Measurements from ENCODE around the gene MYO18B. TPM values are rescaled to one million over a fixed set of nuclear protein-coding genes. Genes with fewer than 3 reads are reported as not detected.

The MYO18B gene
- total RNA-seq, 1 experiment from 2014 or later: 0.07 TPM

GRCh38 chr22:26075251-26075650, 333.3 kb downstream of the MYO18B start:
- TF ChIP-seq, protein P1, sequence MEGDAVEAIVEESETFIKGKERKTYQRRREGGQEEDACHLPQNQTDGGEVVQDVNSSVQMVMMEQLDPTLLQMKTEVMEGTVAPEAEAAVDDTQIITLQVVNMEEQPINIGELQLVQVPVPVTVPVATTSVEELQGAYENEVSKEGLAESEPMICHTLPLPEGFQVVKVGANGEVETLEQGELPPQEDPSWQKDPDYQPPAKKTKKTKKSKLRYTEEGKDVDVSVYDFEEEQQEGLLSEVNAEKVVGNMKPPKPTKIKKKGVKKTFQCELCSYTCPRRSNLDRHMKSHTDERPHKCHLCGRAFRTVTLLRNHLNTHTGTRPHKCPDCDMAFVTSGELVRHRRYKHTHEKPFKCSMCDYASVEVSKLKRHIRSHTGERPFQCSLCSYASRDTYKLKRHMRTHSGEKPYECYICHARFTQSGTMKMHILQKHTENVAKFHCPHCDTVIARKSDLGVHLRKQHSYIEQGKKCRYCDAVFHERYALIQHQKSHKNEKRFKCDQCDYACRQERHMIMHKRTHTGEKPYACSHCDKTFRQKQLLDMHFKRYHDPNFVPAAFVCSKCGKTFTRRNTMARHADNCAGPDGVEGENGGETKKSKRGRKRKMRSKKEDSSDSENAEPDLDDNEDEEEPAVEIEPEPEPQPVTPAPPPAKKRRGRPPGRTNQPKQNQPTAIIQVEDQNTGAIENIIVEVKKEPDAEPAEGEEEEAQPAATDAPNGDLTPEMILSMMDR (IDR thresholded peaks at IDR 0.05; ENCODE audit: insufficient read depth in 1 of 2, low read depth in 1 of 2, low read length in 1 of 2, severe bottlenecking in 1 of 2, unreplicated experiment in 1 of 2): no peak
- peaks cover 5% of the 10 kb centered on the region for H3K27me3 Mint-ChIP-seq (ENCODE audit: insufficient read depth, unreplicated experiment)
- H3K27ac Mint-ChIP-seq (ENCODE audit: unreplicated experiment): no peak overlapping the region
- intact Hi-C loops (cut with micrococcal nuclease; ENCODE audit: unreplicated experiment): no loop called here
- Histone ChIP-seq H3K36me3 (ENCODE audit: control insufficient read depth, insufficient read depth, low read length) (no peaks in the 10 kb centered on the region), H3K4me3 (ENCODE audit: low read depth, low read length) (no peak overlapping the region), H3K4me1 (no peaks in the 10 kb centered on the region), H3K9me3 (no peaks in the 10 kb centered on the region), H3K27me3 (replicated peaks; ENCODE audit: control insufficient read depth, insufficient read depth, low read length) (no peaks in the 10 kb centered on the region)
- no peak overlapping the region for H3K4me3 Mint-ChIP-seq (ENCODE audit: unreplicated experiment)
- POLR2A ChIA-PET: no interaction called here
- CTCF ChIA-PET: no interaction called here
- DNase-seq: no peak
- H3K4me1 Mint-ChIP-seq (ENCODE audit: low read depth, unreplicated experiment): no peaks in the 10 kb centered on the region
- H3K9me3 Mint-ChIP-seq (ENCODE audit: unreplicated experiment): no peaks in the 10 kb centered on the region
- BruUV-seq (replicated peaks): no TSS peak
- no peaks in the 10 kb centered on the region for H3K36me3 Mint-ChIP-seq (ENCODE audit: insufficient read depth, unreplicated experiment)

- Histone ChIP-seq H3K36me3 (ENCODE audit: control insufficient read depth, insufficient read depth, low read length) (no peaks in the 10 kb centered on the region), H3K4me1 (no peaks in the 10 kb centered on the region), H3K27me3 (replicated peaks; ENCODE audit: control insufficient read depth, insufficient read depth, low read length) (no peaks in the 10 kb centered on the region), H3K4me3 (ENCODE audit: low read depth, low read length) (no peak overlapping the region), H3K9me3 (no peaks in the 10 kb centered on the region)
- CTCF ChIA-PET: no interaction called here
- H3K9me3 Mint-ChIP-seq (ENCODE audit: unreplicated experiment): no peaks in the 10 kb centered on the region
- BruUV-seq (replicated peaks): no TSS peak
- H3K27me3 Mint-ChIP-seq (ENCODE audit: insufficient read depth, unreplicated experiment): no peaks in the 10 kb centered on the region
- DNase-seq: no peak
- intact Hi-C loops (cut with micrococcal nuclease; ENCODE audit: unreplicated experiment): no loop called here
- no peak overlapping the region for H3K4me3 Mint-ChIP-seq (ENCODE audit: unreplicated experiment)
- H3K36me3 Mint-ChIP-seq (ENCODE audit: insufficient read depth, unreplicated experiment): no peaks in the 10 kb centered on the region
- H3K4me1 Mint-ChIP-seq (ENCODE audit: low read depth, unreplicated experiment): no peaks in the 10 kb centered on the region
- H3K27ac Mint-ChIP-seq (ENCODE audit: unreplicated experiment): no peak overlapping the region
- TF ChIP-seq, protein P1 (IDR thresholded peaks at IDR 0.05; ENCODE audit: insufficient read depth in 1 of 2, low read depth in 1 of 2, low read length in 1 of 2, severe bottlenecking in 1 of 2, unreplicated experiment in 1 of 2): no peak
- POLR2A ChIA-PET: no interaction called here
Measured at GRCh38 chr22:26079009-26079408, 337.0 kb downstream of the MYO18B start.

Other genes starting within 250 kb of the MYO18B start
- gene GRK3, start 177.5 kb upstream of the MYO18B start, total RNA-seq (2022): 9.3 and 9.7 TPM in 2 replicates